ENCODE measurements around the gene OAS3. TPM values are rescaled to one million over a fixed set of nuclear protein-coding genes. Genes with fewer than 3 reads are reported as not detected.
"Not testable (repeated sequence)": the region's sequence is repeated elsewhere in the genome, so short reads cannot be mapped to it uniquely, and the experiment has no call there.

OAS3 gene
- polyA plus RNA-seq, 1 experiment, result 6.7 TPM

GRCh38 chr12:112986291-112986800, 48.1 kb downstream of the OAS3 start:
- H3K4me3 ChIP-seq (ENCODE audit: low read depth, low read length), result no peak overlapping the region
- no peak for DNase-seq (ENCODE audit: low read depth)
- ChIA-PET CTCF (no interaction called here), POLR2A (no interaction called here)
- H3K36me3 ChIP-seq (ENCODE audit: control insufficient read depth, insufficient read depth, low read length), result no peaks in the 10 kb centered on the region
- TF ChIP-seq CTCF (IDR thresholded peaks at IDR 0.05; ENCODE audit: insufficient read depth, low read depth, low read length), result no peak
- no peaks in the 10 kb centered on the region for H3K27me3 ChIP-seq (ENCODE audit: control insufficient read depth, insufficient read depth, low read length)

- Histone ChIP-seq H3K4me3 (ENCODE audit: low read depth, low read length) (no peak overlapping the region), H3K36me3 (ENCODE audit: control insufficient read depth, insufficient read depth, low read length) (no peaks in the 10 kb centered on the region)
- CTCF ChIA-PET, result no interaction called here
These were observed 49.3 kb downstream of the OAS3 start for GRCh38 chr12:112987561-112987960.

GRCh38 chr12:112988224-112988623, 50.0 kb downstream of the OAS3 start:
- DNase-seq (ENCODE audit: low read depth), result no peak
- Histone ChIP-seq H3K36me3 (ENCODE audit: control insufficient read depth, insufficient read depth, low read length) (no peaks in the 10 kb centered on the region), H3K27me3 (ENCODE audit: control insufficient read depth, insufficient read depth, low read length) (no peaks in the 10 kb centered on the region), H3K4me3 (ENCODE audit: low read depth, low read length) (no peak overlapping the region)
- CTCF ChIA-PET, result no interaction called here
- POLR2A ChIA-PET, result no interaction called here
- no peak for TF ChIP-seq CTCF (IDR thresholded peaks at IDR 0.05; ENCODE audit: insufficient read depth, low read depth, low read length)

More at GRCh38 chr12:112987561-112987960, 49.3 kb downstream of the OAS3 start:
- TF ChIP-seq CTCF (IDR thresholded peaks at IDR 0.05; ENCODE audit: insufficient read depth, low read depth, low read length), result no peak
- no peak for DNase-seq (ENCODE audit: low read depth)
- H3K27me3 ChIP-seq (ENCODE audit: control insufficient read depth, insufficient read depth, low read length), result no peaks in the 10 kb centered on the region
- POLR2A ChIA-PET, result no interaction called here

- H3K27me3 ChIP-seq (ENCODE audit: control insufficient read depth, insufficient read depth, low read length); H3K4me3 ChIP-seq (ENCODE audit: low read depth, low read length); POLR2A ChIA-PET; DNase-seq (ENCODE audit: low read depth); CTCF ChIA-PET; H3K36me3 ChIP-seq (ENCODE audit: control insufficient read depth, insufficient read depth, low read length): not testable (repeated sequence)
These were observed 50.6 kb downstream of the OAS3 start for GRCh38 chr12:112988823-112989385.

- CTCF ChIA-PET, result interaction anchor here (0.9 to 4.9 kb wide), 3 partner anchors 12 to 185 kb away, joined by 3 to 27 read pairs (median 15); partner anchors contain the start of gene OAS2
- POLR2A ChIA-PET, result no interaction called here
- TF ChIP-seq CTCF (IDR thresholded peaks at IDR 0.05; ENCODE audit: insufficient read depth, low read depth, low read length), result no peak
These were observed 51.5 kb downstream of the OAS3 start for GRCh38 chr12:112989806-112990205.

More at GRCh38 chr12:112989806-112990205, 51.5 kb downstream of the OAS3 start:
- H3K4me3 ChIP-seq (ENCODE audit: low read depth, low read length), result no peak overlapping the region
- DNase-seq (ENCODE audit: low read depth), result no peak
- H3K36me3 ChIP-seq (ENCODE audit: control insufficient read depth, insufficient read depth, low read length), result no peaks in the 10 kb centered on the region
- no peaks in the 10 kb centered on the region for H3K27me3 ChIP-seq (ENCODE audit: control insufficient read depth, insufficient read depth, low read length)

All from BJ (cell line).